ENCODE data around the gene DNA2.

- no peak for TF ChIP-seq SUZ12 (IDR thresholded peaks at IDR 0.05; ENCODE audit: extremely low read depth, insufficient read depth, insufficient read length)
- no peak for TF ChIP-seq ZNF274 (IDR thresholded peaks at IDR 0.05; ENCODE audit: low read depth, low read length)
Measured at GRCh38 chr10:68471586-68472408, at the start of gene DNA2.
